GM21723 (cell line): ENCODE data around the gene STK25.
"Not testable (repeated sequence)": the region's sequence is repeated elsewhere in the genome, so short reads cannot be mapped to it uniquely, and the experiment has no call there.

Experiments used
- ATAC-seq: cut with Tn5 transposase; IDR thresholded peaks from one replicate; pipeline ENCODE4 v1.9.1; 2021; ENCODE audit warnings: mild to moderate bottlenecking, moderate library complexity; ENCODE audit not compliant: unreplicated experiment

The STK25 gene

DNA sequence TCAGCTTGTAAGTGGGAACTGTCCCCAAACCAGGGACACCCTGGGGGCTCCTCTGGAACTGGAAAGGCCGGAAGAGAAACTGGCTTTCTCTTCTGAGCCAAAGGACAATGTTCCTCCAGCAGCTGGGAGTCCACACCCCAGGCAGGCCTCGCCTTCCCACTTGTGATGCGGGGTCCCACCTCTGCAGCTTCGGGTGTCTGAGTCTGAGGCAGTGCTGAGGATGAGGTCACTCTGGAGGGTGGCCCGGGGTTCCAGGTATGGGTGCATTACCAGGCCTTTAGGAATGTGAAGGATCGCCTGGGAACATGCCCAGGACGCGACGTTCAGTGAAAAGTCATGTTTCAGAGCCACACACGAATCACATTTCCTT lies 32.0 kb upstream of the STK25 start:
- no peak for ATAC-seq

- ATAC-seq, result no peak
These were observed 31.4 kb upstream of the STK25 start for GRCh38 chr2:241539616-241540374.

- ATAC-seq, result no peak
These were observed 30.6 kb upstream of the STK25 start for GRCh38 chr2:241538838-241539615.

GRCh38 chr2:241535871-241536655 lies 27.7 kb upstream of the STK25 start:
- ATAC-seq, result no peak

DNA sequence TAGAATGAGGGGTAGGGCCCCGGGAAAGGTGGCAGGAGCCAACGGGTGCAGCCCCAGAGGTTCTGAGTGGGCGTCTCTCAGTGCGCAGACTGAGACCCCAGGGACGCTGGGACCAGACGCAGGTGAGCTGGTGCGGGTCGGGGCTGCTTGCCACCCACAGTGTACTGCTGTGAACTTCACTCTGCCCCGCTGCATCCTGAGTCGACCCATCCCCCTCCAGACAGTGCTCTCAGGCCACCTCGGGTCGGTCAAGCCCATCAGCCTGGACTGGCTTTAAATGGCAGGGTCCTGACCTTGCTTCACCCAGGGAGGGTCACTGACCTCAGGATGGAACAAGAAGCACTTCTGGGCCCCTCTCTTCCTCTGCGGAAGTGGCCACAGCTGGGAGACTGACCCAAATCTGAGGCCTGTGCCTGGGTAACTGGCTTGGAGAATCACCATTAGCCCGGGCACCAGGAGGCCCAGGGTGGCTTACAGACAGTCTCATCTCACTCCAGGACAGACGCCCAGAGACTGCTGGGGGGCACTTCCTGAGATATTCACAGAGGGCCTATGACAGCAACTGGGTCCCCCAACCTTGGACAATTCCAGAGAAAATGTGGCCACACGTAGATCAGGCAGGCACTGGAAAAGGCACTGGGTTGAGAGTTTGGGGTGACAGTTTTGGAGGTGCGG lies 26.5 kb upstream of the STK25 start:
- ATAC-seq, result no peak

DNA sequence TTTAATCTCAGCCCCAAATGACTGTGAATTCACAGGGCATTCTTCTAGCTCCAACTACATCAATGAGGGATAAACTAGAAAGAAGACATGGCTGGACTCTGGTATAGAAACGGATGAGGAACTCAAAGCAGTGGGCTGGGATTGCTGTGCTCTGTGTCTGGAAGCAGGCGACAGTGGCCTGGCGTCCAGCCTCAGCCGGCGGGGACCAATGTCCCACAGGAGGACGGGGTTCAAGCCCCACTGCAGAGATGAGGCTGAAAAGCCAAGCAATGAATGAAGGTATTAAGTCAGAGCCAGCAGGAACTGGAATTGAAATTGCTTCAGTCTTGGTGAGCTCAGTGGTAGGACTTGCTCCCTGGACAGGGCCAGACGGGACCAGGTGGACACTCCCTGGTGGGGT lies 25.9 kb upstream of the STK25 start:
- no peak for ATAC-seq

- ATAC-seq, result no peak
These were observed 24.6 kb upstream of the STK25 start for GRCh38 chr2:241532733-241533601.

DNA sequence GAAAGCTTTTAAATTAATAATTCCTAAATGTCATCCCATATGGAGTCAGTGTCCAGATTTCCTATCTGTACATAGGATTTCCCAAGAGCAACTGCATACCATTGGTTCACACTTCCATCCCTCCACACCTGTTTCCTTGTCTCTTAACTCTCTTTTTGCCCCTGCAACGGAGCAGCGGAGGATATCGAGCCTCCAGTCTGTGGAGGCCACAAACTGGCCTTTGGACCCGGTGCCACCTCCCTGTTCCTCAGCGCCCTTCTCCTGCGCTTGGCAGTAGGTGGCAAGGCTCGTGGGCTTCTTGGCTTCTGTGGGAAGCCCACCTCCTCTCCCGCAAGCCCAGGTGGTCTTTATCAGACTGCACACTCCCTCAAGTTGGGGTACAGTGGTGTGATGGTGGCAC lies 23.8 kb upstream of the STK25 start:
- no peak for ATAC-seq

DNA sequence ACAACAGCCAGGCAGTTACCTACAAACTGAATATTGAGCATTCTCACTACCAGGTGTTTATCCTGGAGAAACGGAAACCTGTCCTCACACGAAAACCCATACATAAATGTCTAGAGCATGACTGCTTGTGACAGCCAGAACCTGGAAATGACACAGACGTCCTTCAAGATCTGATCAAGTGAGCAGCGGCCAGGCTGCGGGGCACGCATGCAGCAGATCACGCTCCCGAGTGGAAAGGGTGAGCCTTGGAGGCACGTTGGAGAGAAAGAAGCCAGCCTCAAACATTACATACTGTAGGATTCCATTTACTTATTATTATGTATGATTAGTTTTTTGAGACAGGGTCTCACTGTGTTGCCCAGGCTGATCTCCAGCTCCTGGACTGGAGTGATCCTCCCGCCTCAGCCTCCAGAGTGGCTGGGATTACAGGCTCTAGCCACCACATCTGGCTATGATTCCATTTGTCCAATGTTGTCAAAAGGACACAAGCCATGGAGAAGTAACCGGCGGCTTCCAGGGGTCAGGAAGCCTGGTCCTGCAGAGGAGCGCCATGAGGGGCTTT lies 22.9 kb upstream of the STK25 start:
- ATAC-seq, result no peak

DNA sequence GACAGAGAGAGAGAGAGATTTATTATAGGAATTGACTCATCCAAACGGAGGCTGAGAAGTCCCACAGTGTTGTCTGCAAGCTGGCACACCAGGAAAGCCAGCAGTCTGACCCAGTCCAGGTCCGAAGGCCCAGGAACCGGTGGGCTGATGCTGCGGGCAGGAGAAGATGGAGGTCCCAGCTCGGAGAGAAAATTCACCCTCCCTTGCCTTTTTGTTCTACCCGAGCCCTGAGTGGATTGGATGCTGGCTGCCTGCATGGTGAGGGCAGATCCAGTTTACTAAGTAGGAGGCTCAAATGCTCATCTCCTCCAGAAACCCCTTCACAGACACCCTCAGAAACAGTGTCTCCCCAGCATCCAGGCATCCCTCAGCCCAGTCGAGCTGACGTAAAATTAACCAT lies 22.2 kb upstream of the STK25 start:
- ATAC-seq, result no peak

DNA sequence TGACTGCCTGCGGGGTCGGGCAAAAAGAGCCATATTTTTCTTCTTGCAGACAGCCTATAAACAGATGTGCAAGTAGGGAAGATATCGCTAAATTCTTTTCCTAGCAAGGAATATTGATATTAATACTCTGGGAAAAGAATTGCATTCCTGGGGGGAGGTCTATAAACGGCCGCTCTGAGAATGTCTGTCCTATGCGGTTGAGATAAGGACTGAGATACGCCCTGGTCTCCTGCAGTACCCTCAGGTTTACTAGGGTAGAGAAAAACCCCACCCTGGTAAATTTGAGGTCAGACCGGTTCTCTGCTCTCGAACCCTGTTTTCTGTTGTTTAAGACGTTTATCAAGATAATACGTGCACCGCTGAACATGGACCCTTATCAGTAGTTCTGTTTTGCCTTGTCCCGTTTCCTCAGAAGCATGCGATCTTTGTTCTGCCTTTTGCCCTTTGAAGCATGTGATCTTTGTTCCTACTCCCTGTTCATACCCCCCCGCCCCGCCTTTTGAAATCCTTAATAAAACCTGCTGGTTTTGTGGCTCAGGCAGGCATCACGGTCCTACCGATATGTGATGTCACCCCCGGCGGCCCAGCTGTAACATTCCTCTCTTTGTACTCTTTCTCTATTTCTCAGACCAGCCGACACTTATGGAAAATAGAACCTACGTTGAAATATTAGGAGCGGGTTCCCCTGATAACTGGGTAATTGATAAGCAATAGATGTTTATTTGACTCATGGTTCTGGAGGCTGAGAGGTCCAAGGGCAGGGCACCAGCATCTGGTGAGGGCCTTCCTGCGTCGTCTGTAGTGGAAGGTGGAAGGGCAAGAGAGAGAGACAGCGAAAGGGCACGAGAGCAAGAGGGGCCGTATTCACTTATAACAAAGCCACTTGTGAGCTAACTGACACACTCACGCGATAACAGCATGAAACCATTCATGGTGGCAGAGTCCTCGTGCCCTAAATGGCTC lies 17.7 kb upstream of the STK25 start:
- not testable (repeated sequence) for ATAC-seq

GRCh38 chr2:241522477-241522876 lies 14.1 kb upstream of the STK25 start:
- ATAC-seq, result no peak

DNA sequence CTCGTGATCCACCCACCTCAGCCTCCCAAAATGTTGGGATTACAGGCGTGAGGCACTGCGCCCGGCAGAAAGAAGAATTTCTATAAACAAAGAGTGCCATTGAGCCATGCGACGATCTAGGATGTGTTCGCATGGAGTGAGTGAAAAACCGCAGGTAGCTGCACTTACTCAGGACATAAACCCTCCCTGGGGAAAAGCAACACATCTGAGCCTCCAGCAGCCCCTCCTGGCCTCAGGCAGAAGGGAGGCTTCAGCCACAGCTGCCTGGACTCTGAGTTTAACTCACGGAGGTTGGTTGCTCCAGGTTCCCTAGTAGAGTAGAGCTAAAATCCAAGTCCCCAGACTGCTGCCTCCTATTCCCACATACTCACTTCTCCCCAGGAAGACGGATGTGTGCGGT lies 11.3 kb upstream of the STK25 start:
- ATAC-seq, result no peak

DNA sequence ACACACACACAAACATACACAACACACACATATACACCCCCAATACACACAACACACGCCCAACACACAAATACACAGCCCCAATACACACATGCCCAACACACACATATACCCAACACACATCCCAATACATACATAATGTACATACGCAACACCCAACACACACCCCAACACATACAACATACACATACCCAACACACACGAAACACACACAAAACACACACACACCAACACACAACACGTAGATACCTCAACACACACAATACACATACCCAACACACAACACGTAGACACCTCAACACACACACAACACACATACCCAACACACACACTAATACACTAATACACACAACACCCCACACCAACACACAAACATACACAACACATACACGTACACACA lies 8.9 kb upstream of the STK25 start:
- no peak for ATAC-seq

GRCh38 chr2:241516520-241516965 lies 8.2 kb upstream of the STK25 start:
- no peak for ATAC-seq

DNA sequence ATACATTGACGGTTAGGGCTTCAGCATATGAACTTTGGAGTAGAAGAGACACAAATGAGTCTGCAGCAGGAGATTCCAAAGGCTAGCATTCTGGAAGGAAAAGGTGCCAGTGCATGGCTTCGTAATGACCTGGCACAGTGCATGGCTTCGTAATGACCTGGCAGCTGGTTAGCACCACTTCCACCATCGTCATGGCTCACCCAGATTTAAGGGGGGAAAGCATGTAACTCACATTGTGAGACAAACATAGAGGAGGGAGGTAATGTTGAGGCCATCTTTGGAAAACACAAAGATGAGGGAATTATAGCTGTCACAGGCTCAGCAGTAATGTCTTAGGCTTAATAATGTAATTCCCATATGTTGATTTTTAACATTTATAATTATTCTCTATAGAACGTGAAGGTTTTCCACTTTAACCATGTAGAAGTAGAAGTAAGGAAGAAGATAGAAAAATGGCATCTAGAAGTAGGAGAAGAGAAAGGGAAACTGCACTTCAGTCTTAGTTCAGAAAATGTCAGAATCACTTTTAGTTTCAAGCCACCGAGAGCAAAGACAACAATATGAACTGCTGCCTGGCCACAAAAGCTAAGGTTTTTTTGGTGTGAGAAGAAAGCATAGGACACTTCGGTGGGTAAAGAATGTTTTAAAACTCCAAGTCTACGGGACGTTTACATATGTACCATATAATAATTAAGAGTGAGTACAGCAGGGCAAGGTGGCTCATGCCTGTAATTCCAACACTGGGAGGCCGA lies 6.8 kb upstream of the STK25 start:
- peak; percentile 72 for ATAC-seq

- ATAC-seq, result no peak
These were observed 6.2 kb upstream of the STK25 start for GRCh38 chr2:241514553-241514952.
